HG03354 (cell line): ENCODE results near the gene PML.

Source experiments
- ATAC-seq: cut with Tn5 transposase; IDR thresholded peaks from one replicate; pipeline ENCODE4 v1.9.1; 2021; ENCODE audit warnings: mild to moderate bottlenecking; ENCODE audit not compliant: unreplicated experiment, poor library complexity, severe bottlenecking

PML gene

DNA sequence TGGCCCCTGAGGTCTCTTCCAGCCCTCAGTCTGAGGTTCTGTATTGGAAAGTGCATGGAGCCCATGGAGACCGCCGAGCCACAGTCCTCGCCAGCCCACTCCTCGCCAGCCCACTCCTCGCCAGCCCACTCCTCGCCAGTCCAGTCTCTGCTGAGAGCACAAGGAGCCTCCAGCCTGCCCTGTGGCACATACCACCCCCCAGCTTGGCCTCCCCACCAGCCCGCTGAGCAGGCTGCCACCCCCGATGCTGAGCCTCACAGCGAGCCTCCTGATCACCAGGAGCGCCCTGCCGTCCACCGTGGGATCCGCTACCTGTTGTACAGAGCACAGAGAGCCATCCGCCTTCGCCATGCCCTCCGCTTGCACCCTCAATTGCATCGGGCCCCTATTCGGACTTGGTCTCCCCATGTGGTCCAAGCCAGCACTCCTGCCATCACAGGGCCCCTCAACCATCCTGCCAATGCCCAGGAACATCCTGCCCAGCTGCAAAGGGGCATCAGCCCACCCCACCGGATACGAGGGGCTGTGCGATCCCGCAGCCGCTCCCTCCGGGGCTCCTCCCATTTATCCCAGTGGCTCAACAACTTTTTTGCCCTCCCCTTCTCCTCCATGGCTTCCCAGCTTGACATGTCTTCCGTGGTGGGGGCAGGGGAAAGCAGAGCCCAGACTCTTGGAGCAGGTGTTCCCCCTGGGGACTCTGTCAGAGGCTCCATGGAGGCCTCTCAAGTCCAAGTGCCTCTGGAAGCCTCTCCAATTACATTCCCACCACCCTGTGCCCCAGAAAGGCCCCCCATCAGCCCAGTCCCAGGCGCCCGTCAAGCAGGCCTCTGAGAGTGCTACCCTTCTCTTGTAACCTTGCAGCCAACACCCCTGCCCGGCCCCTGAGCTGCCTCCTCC, 40.9 kb downstream of the PML start:
- no peak for ATAC-seq

DNA sequence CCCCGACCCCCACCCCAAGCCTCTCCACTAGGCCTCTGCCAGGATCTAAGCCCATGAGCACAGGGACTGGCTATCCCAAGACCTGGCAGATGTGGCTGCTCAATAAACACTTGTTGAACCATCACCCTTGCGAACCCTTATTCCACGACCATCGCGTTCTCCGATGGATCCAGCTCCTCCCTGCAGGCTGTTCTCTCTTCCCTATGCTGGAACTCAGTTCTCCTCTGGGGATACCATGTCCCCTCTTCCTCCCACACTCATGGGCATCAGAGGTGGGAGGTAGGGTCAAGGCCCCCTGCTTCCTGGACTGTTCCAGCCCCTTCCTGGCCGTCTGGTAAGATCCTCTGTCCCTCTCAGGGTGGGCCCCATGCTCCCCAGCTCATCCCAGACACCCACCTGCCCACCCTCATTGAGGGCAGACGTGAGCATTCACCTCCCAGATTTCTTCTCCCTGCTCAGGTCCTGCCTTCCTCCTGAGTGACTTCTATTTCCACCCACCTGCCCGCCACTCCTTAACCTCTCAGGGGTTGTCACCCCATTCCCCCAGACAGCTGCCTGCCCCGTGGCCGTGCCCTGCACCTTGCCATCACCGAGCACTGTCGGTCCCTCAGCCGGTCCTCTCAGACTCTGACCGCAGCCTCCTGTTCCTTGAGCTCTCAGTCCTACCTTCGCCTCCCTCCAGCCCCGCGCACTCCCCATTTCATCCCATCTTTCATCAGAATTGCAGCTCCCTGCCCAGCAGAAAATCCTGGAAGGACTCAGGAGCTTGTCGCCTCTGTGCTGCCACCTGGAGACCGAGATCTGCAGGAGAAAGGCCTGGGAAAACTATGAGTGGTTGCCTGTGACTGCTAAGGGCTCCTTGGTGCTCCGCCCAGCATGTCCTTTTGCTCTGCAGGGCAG, 42.0 kb downstream of the PML start:
- no peak for ATAC-seq

GRCh38 chr15:74037171-74038117, 42.9 kb downstream of the PML start:
- ATAC-seq: no peak

- no peak for ATAC-seq
Measured at GRCh38 chr15:74038707-74039655, 44.5 kb downstream of the PML start.

- ATAC-seq: no peak
Measured at GRCh38 chr15:74039656-74040010, 45.1 kb downstream of the PML start.

DNA sequence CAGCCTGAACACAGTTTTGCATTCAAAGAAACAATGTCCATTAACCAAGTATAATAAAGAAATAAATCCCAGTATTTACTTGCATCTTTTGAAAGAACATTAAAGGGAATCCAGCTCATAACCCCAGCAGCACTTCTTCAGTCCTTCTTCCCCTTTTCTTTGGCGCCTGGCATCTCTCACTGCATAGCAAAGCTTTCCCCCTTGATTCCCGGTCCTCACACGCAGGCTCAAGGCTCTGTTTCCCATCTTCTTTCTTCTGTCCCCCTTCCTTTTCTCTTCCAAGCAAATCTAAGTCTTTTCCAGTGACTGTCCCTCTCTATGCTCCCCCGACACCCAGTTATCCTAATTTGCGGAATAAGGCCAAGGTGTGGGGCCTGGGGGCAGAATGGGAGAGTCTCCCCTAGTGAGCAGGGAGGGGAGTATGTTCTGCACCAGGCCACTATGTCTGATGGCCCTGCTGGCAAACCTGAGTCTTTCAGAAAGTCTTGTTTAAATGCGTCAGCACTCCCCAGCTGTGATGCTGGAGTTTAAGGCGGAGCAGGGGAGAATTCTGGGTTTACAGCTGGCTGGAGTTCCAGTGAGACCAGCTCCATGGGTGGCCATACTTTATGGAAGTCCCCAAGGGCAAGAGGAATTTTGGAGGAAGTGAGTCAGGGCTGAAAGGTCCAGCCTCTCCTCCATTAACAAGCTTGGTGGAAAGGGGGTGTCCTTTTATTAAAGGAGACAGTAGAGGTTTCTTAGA, 45.8 kb downstream of the PML start:
- ATAC-seq: no peak

GRCh38 chr15:74041311-74041756, 46.8 kb downstream of the PML start:
- ATAC-seq: no peak

GRCh38 chr15:74041777-74042435, 47.4 kb downstream of the PML start:
- no peak for ATAC-seq

GRCh38 chr15:74042603-74043424, 48.3 kb downstream of the PML start:
- no peak for ATAC-seq

DNA sequence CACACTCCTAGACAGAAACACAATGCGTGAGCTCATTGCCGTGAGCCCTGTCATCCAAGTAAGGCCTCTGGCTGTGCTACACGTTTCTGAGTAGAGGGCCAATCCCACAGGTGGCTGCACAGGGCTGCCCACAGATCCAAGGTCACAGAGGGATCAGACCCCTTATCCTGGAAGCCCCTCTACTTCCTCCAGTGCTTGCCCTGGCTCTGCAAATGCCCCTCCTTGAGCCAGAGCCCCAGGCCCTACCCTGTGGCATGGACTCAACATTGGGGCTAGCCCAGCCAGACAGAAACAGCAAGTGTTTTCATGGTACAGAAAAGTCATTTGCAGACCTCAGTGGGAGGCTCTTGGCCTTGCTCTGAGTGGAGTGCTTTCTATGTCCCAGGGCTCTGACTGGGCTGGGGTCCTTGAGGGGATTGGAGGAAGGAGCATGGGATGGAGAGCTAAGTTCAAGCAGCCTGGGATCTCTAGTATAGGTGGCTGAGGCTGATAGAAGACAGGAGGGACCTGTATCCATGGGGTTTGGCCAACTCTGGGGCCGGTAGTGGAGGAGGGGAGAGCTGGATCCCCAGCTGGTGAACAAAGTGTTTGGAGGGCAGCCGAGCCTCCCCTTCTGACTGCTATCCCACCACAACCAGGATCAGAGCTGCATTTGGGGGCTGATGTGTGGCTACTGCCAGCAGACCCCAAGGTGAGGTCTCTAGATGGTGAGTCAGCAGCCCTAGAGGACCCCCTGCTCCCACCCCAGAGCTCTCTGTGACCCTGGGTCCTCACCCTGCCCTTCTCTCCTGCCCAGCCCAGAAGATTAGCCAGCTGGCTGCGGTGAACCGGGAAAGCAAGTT, 49.1 kb downstream of the PML start:
- ATAC-seq: no peak

DNA sequence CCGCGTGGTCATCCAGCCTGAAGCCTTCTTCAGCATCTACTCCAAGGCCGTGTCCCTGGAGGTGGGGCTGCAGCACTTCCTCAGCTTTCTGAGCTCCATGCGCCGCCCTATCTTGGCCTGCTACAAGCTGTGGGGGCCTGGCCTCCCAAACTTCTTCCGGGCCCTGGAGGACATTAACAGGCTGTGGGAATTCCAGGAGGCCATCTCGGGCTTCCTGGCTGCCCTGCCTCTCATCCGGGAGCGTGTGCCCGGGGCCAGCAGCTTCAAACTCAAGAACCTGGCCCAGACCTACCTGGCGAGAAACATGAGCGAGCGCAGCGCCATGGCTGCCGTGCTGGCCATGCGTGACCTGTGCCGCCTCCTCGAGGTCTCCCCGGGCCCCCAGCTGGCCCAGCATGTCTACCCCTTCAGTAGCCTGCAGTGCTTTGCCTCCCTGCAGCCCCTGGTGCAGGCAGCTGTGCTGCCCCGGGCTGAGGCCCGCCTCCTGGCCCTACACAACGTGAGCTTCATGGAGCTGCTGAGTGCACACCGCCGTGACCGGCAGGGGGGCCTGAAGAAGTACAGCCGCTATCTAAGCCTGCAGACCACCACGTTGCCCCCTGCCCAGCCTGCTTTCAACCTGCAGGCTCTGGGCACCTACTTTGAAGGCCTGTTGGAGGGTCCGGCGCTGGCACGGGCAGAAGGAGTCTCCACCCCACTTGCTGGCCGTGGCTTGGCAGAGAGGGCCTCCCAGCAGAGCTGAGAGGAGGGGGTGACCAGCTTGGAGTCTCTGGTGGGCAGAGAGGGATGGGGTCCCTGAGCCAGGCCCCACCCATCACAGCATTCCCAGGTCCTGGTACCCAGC, 50.0 kb downstream of the PML start:
- ATAC-seq: no peak

DNA sequence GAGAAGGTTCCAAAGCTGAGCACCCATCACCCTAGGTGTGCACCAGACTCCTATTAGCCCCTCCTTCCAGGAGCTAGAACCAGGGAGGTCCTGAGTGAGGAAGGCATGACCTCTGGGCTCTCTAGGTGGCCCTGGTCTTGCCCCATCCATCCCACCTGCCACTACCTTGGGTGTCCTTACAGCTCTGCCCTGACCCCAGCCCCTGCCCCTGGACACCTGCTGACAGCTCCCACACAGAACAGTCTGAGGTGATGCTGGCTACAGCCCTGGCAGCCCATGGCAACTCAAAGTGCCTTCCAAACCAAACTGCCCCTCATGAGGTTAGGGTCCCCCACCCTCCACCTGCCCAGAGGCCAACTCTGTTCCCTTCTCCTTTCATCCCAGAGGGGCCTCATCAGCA, 50.7 kb downstream of the PML start:
- no peak for ATAC-seq

DNA sequence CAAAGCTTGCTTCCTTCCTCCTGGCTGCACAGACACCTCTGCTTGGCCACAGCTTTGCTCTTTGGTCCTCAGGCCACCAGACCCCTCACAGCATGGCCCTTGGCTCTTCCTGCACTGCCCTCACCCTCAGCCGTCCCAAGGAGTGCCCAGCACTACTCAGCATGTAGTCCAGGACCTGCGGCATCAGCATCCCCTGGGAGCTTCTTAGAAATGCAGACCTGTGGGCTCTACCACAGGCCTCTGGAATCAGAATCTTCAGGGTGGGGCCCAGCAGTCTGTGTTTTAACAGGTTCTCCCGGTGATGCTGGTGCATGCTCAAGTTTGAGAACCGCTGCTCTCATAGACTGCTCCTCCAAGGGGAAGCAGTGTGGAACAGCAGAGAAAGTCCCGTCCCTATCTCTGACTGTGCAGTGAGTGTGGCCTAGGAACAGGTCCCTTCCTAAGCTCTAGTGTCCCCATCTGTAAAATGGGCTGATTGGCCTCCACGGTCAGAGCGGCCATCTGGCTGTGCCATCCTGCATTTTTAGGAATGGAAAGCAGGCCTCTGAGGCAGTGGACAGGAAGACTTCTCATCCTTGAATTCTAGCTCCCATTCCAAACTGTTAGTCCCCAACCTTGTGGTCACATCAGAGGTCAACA, 51.2 kb downstream of the PML start:
- no peak for ATAC-seq

- ATAC-seq: no peak
Measured at GRCh38 chr15:74046275-74046674, 51.8 kb downstream of the PML start.

GRCh38 chr15:74050127-74050526, 55.6 kb downstream of the PML start:
- no peak for ATAC-seq
